GM18505 (cell line): Measurements from ENCODE around the gene HMGXB3.

Experiments used
- ATAC-seq: cut with Tn5 transposase; IDR thresholded peaks from one replicate; pipeline ENCODE4 v1.9.1; 2021; ENCODE audit not compliant: unreplicated experiment
- POLR2A ChIP-seq: IDR thresholded peaks from 4 replicates; pipeline ENCODE4 v1.6.1; 2011; ENCODE audit warnings: borderline replicate concordance; ENCODE audit not compliant: insufficient read depth, insufficient read length; ENCODE audit errors: extremely low read depth

Gene HMGXB3

DNA sequence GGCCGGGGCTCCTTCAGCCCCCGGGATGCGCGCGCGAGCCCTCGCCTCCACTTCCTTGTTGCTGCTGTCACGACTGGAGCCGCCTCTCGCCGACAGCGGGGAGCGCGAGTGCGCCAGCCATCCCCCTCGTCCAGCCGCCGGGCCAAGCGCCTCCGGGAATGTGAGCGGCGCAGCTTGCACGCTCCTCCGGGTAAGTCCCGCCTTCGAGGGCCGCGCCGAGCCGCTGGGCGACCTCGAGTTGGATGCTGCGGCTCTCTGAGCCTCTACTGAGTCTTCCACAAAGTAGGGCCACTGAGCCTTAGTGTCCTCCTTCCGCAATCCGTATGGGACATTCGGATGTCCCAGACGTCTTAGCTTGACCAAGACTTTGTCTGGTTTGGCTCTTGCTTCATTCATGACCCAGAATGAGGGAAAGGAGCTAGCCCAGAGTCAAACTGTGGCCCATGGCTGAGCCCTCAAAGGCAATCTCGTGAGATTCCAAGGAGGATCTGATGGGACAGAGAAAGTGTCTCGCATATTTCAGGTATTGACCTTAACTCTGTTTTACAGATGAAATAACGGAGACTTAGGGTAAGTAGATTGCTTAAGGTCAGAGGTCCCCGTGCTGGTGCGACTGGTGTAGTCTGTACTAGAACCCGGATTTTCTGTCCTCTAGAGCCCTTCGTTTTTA lies 586 bp downstream of the HMGXB3 start:
- TF ChIP-seq POLR2A, result peak; percentile 18
- ATAC-seq, result peak; percentile 22

GRCh38 chr5:150001660-150002486 lies 1.3 kb downstream of the HMGXB3 start:
- peak; percentile 43 for ATAC-seq
- no peak for TF ChIP-seq POLR2A

- ATAC-seq, result no peak
- TF ChIP-seq POLR2A, result no peak
Measured at GRCh38 chr5:150006318-150006717, 5.8 kb downstream of the HMGXB3 start.

DNA sequence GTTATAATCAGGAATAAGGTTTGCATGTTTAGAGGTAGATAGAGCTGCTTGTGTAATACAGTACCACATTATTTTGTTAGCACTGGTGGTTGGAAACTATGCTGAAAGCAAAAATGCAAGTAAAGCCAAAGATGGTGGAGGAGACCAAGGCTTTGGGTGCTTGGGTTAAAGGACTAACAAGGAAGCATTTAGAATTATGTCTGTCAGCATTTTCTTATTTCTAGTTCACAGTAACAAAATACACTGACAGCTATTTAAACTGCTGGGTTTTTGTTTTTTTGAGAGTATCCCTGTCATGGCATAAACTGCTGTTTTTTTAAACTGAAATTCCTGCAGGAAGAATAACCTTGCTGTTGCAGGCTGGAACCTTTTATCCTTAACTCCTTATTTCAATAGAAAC lies 6.5 kb downstream of the HMGXB3 start:
- no peak for TF ChIP-seq POLR2A
- no peak for ATAC-seq

- TF ChIP-seq POLR2A, result no peak
Measured at GRCh38 chr5:150009671-150010387, 9.3 kb downstream of the HMGXB3 start.

DNA sequence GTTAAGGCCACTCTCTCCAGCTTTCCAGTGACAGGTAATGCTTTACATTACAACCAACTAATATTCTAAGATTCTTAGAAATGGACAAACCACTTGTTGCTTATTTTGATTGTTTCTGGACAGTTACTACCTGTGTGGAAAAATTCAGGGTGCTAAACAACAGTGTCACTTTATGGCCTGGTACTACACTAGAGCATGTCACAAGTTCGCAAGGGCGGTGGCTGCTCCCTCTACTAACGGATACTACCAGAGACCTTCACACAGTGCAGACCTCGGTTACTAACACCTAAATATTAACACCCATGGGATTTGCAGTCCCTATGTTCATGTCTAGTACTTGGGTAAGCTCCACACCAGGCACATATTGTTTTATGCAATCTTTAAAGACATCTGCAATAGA lies 13.4 kb downstream of the HMGXB3 start:
- TF ChIP-seq POLR2A, result no peak

More at GRCh38 chr5:150009671-150010387, 9.3 kb downstream of the HMGXB3 start:
- ATAC-seq, result no peak

DNA sequence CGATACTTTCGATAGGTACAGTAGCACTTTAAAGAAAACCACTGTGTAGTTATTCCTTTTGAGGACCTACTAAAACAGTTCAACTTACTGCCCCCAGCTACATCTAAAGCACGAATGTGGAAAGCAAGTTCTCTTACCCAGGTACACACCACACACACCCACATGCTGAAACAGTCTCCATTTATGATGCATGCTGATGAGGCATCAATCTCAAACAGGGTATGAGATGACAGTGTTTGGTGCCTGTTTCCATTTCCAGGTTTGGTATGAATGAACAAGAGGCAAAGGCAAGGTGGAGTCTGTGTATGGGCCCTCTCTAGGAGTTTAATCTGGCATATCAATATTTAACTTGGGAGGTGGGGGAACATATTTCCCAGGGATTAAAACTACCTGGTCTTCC lies 13.9 kb downstream of the HMGXB3 start:
- no peak for ATAC-seq
- no peak for TF ChIP-seq POLR2A

More for the DNA sequence above, 13.4 kb downstream of the HMGXB3 start:
- ATAC-seq, result no peak

- ATAC-seq, result no peak
- no peak for TF ChIP-seq POLR2A
Measured at GRCh38 chr5:150015415-150015814, 14.9 kb downstream of the HMGXB3 start.

- TF ChIP-seq POLR2A, result no peak
- ATAC-seq, result no peak
Measured at GRCh38 chr5:150016537-150016936, 16.0 kb downstream of the HMGXB3 start.

DNA sequence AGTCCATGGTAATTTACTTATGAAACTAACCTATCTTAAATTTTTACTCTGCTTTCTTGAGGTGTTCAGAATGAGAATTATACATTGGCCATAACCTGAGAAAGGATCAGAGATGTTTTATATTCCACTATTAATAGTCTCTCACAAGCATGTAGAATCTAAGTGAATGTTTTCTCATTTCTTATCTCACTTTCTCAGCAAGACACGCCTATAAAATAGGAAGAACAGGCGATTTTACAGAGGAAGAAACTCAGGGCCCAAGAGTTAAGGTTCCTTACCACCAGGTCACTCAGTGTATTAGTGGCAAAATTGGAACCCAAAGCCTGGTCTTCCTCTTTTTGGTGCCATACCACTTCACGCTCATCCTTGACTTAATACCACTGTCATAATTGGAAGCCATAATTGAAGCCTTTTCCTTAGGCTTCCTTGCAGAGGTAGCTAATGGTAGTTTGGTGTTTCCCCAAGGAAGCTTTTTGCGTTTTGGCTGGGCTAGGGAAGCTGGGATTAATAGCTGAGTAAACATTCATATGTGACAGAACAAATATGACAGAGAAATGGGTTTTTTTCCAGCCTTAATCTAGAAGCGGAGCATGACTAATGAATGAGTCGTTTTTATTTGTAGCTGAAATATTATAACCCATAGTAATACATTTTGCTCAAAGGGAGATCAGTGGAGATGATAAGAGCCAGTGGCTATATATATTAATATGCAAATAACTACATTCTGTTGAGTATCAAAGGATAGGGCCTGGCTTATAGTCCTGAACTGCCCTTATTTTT lies 16.9 kb downstream of the HMGXB3 start:
- no peak for TF ChIP-seq POLR2A
- no peak for ATAC-seq

DNA sequence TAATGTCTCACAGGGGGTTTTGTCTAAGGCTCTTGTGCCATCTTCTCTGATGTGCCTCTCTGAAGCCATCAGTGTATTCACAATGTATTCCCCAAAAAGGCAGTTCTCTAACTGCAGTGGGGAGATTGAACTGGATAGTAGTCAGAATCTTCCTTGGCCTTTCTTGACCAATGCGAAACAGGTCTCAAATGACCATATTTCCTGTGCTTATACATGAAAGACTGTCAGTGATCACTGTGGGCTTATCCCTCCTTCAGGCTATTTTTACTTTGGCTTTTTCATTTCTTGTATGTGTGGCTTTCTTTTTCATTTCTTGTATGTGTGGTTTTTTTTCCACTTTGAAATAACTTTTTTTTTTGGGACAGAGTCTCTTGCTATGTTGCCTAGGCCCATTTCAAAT lies 19.7 kb downstream of the HMGXB3 start:
- TF ChIP-seq POLR2A, result no peak
- no peak for ATAC-seq

DNA sequence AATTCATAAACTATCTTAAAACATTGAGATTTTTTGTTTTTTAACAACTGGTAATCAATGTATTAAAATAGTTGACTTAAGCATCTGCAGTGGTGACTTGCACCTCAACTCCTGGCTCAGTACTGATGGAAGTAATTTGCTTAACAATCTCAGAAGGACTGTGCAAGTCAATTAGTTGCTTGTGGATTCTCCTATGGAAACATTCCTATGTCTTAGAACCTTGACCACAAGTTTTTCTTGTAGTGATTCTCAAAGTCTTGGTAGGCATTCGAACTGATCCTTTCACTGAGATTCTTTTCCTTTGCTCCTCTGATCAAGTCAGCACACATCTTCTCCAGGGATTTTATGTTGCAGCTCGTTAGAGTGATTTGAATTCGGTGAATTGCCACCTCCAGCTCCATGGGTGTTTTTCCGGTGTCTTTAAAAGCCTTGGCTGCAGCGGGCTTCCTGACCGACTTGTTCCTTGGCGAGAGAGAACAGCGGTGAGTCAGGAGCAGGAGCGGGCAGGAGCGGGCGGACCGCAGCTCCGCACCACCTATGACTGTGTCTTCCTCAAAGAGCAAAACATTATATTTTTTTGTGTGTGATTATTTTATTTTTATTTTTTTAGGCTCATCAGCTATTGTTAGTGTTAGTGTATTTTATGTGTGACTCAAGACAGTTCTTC lies 21.1 kb downstream of the HMGXB3 start:
- no peak for TF ChIP-seq POLR2A
- ATAC-seq, result no peak
